Fibroblast of the aortic adventitia (primary cell): ENCODE data around the gene C6orf52. TPM values are rescaled to one million over a fixed set of nuclear protein-coding genes. Genes with fewer than 3 reads are reported as not detected.
"Not testable (repeated sequence)": the region's sequence is repeated elsewhere in the genome, so short reads cannot be mapped to it uniquely, and the experiment has no call there.

Source experiments
- DNase-seq: peaks from one replicate; pipeline ENCODE4 v3.0.0-alpha.2; 2010; ENCODE audit warnings: low read depth
- H3K4me3 ChIP-seq: 2 replicates; pipeline ENCODE4 v1.5.1; 2011; ENCODE audit warnings: low read depth, mild to moderate bottlenecking, control low read depth, low read length, moderate library complexity
- CTCF ChIP-seq: IDR thresholded peaks from 2 replicates; pipeline ENCODE4 v1.5.1; 2011; ENCODE audit warnings: mild to moderate bottlenecking, low read length, control low read depth, inconsistent platforms; ENCODE audit not compliant: insufficient read depth
- total RNA-seq: library from RNA; depleted of rRNA; stranded (reverse); fragments of >200 nt; gene quantifications from 2 replicates; pipeline ENCODE4 v1.2.3, GENCODE V29; 2012; ENCODE audit warnings: low replicate concordance

C6orf52 gene
- total RNA-seq, 1 donor = 0.27 TPM

DNA sequence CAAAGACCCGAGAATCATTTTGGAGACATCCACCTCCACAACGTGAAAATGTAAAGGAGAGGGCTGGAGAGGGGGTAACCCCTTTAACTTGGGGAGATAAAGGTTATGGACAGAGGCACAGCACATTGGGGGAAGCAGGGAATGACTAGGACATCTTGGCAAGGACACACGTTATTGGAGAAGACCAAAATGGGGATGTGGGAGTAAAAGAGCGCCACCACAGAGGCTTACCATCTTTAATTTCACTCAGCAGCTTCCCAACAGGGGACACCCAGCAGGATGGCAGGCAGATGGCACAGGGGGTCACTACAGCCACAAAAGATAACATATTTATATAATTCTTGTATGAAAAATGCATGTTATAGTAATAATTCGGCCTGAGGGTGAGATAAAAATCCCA is 9.8 kb downstream of the C6orf52 start:
- no peak for TF ChIP-seq CTCF
- DNase-seq = no peak
- no peak overlapping the region for H3K4me3 ChIP-seq

DNA sequence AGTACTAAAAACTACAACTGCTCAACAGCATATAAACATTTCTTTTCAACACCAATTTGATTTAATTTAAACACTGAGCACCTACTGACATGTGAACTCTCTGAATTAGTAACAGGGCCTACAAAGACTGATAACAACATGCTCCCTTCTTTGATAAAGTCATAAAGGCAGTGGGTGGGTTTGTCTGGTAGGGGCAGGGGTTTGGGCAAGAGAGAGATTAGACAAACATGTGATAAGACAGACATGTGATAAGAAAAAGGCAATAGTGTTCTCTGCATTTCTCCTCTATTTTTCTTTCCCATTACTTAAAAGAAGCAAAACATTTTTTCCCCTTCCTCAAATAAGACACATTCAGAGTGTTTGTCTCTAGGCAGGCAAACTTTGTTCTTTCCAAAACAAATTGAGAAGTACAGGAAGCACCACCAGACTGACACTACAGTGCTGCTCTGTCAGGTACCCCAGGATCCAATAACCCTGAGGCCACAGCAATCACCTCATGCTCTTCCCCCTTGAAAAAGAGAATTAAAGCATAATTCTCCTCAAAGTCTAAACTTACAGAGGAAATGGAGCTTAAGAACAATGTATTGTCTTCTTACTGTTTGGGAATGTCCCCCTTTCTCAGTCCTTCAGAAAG is 11.9 kb downstream of the C6orf52 start:
- no peak for TF ChIP-seq CTCF
- H3K4me3 ChIP-seq = no peak overlapping the region
- no peak for DNase-seq

- DNase-seq = no peak
- no peak for TF ChIP-seq CTCF
- no peak overlapping the region for H3K4me3 ChIP-seq
Observed at GRCh38 chr6:10681795-10682194, 12.6 kb downstream of the C6orf52 start.

DNA sequence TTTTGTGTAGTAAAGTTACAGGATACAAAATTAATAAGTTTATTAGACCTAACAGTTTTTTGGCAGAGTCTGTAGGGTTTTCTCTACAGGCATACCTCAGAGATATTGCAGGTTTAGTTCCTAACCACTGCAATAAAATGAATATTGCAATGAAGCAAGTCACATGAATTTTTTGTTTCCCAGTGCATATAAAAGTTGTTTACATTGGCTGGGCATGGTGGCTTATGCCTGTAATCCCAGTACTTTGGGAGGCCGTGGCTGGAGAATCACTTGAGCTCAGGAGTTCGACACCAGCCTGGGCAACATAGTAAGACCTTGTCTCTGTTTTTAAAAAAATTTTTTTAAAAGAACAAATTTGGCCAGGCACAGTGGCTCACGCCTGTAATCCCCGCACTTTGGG is 16.0 kb downstream of the C6orf52 start:
- DNase-seq = no peak

GRCh38 chr6:10676403-10676802 is 18.0 kb downstream of the C6orf52 start:
- no peak for TF ChIP-seq CTCF
- DNase-seq = no peak
- no peak overlapping the region for H3K4me3 ChIP-seq

More for the DNA sequence above, 16.0 kb downstream of the C6orf52 start:
- no peak for TF ChIP-seq CTCF
- H3K4me3 ChIP-seq = no peak overlapping the region

GRCh38 chr6:10668126-10668917 is 26.1 kb downstream of the C6orf52 start:
- H3K4me3 ChIP-seq = no peak overlapping the region
- no peak for DNase-seq
- no peak for TF ChIP-seq CTCF

DNA sequence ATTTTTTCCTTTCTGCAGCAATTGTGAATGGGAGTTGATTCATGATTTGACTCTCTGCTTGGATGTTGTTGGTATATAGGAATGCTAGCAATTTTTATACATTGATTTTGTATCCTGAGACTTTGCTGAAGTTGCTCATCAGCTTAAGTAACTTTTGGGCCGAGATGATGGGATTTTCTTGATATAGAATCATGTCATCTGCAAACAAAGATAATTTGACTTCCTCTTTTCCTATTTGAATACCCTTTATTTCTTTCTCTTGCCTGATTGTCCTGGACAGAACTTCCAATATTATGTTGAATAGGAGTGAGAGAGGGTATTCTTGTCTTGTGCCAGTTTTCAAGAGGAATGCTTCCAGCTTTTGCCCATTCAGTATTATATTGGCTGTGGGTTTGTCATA is 28.8 kb downstream of the C6orf52 start:
- not testable (repeated sequence) for DNase-seq, H3K4me3 ChIP-seq
